K562 (cell line): ENCODE data around the gene PPP1R37. TPM values are rescaled to one million over a fixed set of nuclear protein-coding genes. Genes with fewer than 3 reads are reported as not detected.
A peak's percentile ranks its signal among the peaks of the same experiment; 100 is the strongest.

Experiments
- BDP1 ChIP-seq: IDR thresholded peaks from 3 replicates; pipeline ENCODE4 v1.6.1; 2011; ENCODE audit not compliant: insufficient read length, insufficient read depth
- C11orf30 ChIP-seq: fragments of 450-650 bp; IDR thresholded peaks from 2 replicates; pipeline ENCODE4 v1.6.1; 2016; ENCODE audit warnings: low read depth, mild to moderate bottlenecking
- CHD1 ChIP-seq: fragments of 200-600 bp; sonication (generic); IDR thresholded peaks from one replicate; pipeline ENCODE4 v1.6.1; 2012; ENCODE audit warnings: mild to moderate bottlenecking, moderate library complexity, low read length, inconsistent platforms
- CREB1 ChIP-seq, 2 experiments: sonication (generic) in 1 of 2; formaldehyde crosslinking in 1 of 2; IDR thresholded peaks; 2 replicates each; pipeline versions ENCODE4 v1.6.1 to v1.8.0; 2012 to 2022; ENCODE audit warnings: inconsistent platforms in 1 of 2, mild to moderate bottlenecking in 1 of 2, missing genetic modification reagents in 1 of 2, moderate library complexity in 1 of 2
- CTBP1 ChIP-seq: fragments of 450-650 bp; IDR thresholded peaks from 2 replicates; pipeline ENCODE4 v1.6.1; 2016; ENCODE audit warnings: borderline replicate concordance
- DMBX1 ChIP-seq: fragments of 250-450 bp; sonication (Bioruptor Pico); IDR thresholded peaks from 2 replicates; pipeline ENCODE4 v1.8.0; 2022; ENCODE audit warnings: inconsistent platforms, mild to moderate bottlenecking, moderate library complexity, borderline replicate concordance
- E4F1 ChIP-seq: fragments of 250-450 bp; sonication (Bioruptor Pico); IDR thresholded peaks from 2 replicates; pipeline ENCODE4 v1.5.0; 2021; ENCODE audit warnings: mild to moderate bottlenecking, borderline replicate concordance
- EGR1 ChIP-seq: fragments of 450-650 bp; conservative IDR thresholded peaks from 2 replicates; pipeline ENCODE4 v1.6.1; 2017; ENCODE audit warnings: mild to moderate bottlenecking
- MTA3 ChIP-seq: fragments of 450-650 bp; formaldehyde crosslinking; IDR thresholded peaks from 2 replicates; pipeline ENCODE4 v1.6.1; 2017; ENCODE audit warnings: mild to moderate bottlenecking, borderline replicate concordance
- MTF1 ChIP-seq: fragments of 250-450 bp; sonication (Bioruptor Pico); IDR thresholded peaks from 2 replicates; pipeline ENCODE4 v1.9.0; 2021; ENCODE audit warnings: moderate library complexity, mild to moderate bottlenecking, inconsistent platforms, borderline replicate concordance
- NFIX ChIP-seq: fragments of 250-450 bp; sonication (Bioruptor Pico); IDR thresholded peaks from 2 replicates; pipeline ENCODE4 v1.4.0; 2020; ENCODE audit warnings: low read depth, mild to moderate bottlenecking, moderate library complexity
- PRMT5 ChIP-seq: sonication (generic); formaldehyde crosslinking; IDR thresholded peaks from 2 replicates; pipeline ENCODE4 v1.5.0; 2020; ENCODE audit warnings: missing genetic modification reagents
- PURB ChIP-seq: sonication (generic); formaldehyde crosslinking; IDR thresholded peaks from 2 replicates; pipeline ENCODE4 v1.9.0; 2021; ENCODE audit warnings: low read depth, mild to moderate bottlenecking, missing genetic modification reagents
- SAFB ChIP-seq: fragments of 200-400 bp; formaldehyde crosslinking; IDR thresholded peaks from 2 replicates; pipeline ENCODE4 v1.6.1; 2017; ENCODE audit warnings: low read depth, low read length, borderline replicate concordance
- SMAD4 ChIP-seq: fragments of 250-450 bp; sonication (Bioruptor Pico); conservative IDR thresholded peaks from 2 replicates; pipeline ENCODE4 v1.8.0; 2021; ENCODE audit warnings: inconsistent platforms, mild to moderate bottlenecking, moderate library complexity
- SRSF7 ChIP-seq: fragments of 200-400 bp; formaldehyde crosslinking; optimal IDR thresholded peaks from 2 replicates; pipeline ENCODE3; 2017; ENCODE audit warnings: mild to moderate bottlenecking, low read depth, low read length
- TCF7 ChIP-seq: sonication (generic); IDR thresholded peaks from 2 replicates; pipeline ENCODE4 v1.6.1; 2016; ENCODE audit warnings: antibody characterized with exemption, borderline replicate concordance
- XRCC5 ChIP-seq: fragments of 200-400 bp; formaldehyde crosslinking; IDR thresholded peaks from 2 replicates; pipeline ENCODE4 v1.6.1; 2017; ENCODE audit warnings: low read depth, mild to moderate bottlenecking, low read length
- YY1 ChIP-seq, 3 experiments: IDR thresholded peaks; 2 replicates each; pipeline ENCODE4 v1.6.1; 2011; ENCODE audit warnings: low read length in 2 of 3, mild to moderate bottlenecking in 2 of 3, moderate library complexity in 2 of 3, borderline replicate concordance in 1 of 3, control low read depth in 1 of 3, low read depth in 1 of 3; ENCODE audit not compliant: insufficient read depth in 3 of 3, insufficient replicate concordance in 2 of 3, control insufficient read depth in 1 of 3, insufficient read length in 1 of 3; ENCODE audit errors: extremely low read depth in 1 of 3
- ZC3H11A ChIP-seq: IDR thresholded peaks from 2 replicates; pipeline ENCODE4 v1.6.1; 2012; ENCODE audit warnings: low read depth, low read length, improper control_type of control experiment
- ZNF778 ChIP-seq: fragments of 450-650 bp; formaldehyde crosslinking; IDR thresholded peaks from 2 replicates; pipeline ENCODE4 v1.4.0; 2020; ENCODE audit warnings: mild to moderate bottlenecking, moderate library complexity
- polyA plus RNA-seq, 8 experiments: library from polyadenylated mRNA; depleted of rRNA in 4 of 8; stranded (reverse) in 5 of 8; unstranded in 3 of 8; fragments of >200 nt; fragmentation: Nextera tagmentation in 2 of 8; fragmentation: Illumina TruSeq in 1 of 8; extraction: Ambion mirVana in 2 of 8; extraction: Trizol in 1 of 8; gene quantifications; 2 replicates each; pipeline versions ENCODE4 v1.2.1 to v1.2.3, GENCODE V29; 2011 to 2014; ENCODE audit warnings: inconsistent platforms in 1 of 8, missing spikeins in 1 of 8
- total RNA-seq, 7 experiments: library from RNA; depleted of rRNA in 6 of 7; stranded (reverse); fragments of >200 nt in 6 of 7; fragmentation: Illumina TruSeq in 2 of 7; extraction: Trizol in 2 of 7; gene quantifications; 2 replicates each; pipeline versions ENCODE4 v1.2.1 to v1.2.3, GENCODE V29; 2011 to 2021; ENCODE audit warnings: low replicate concordance in 1 of 7
- TF ChIP-seq, protein P1 (sequence below): fragments of 450-650 bp; IDR thresholded peaks from one replicate; pipeline ENCODE4 v1.6.1; 2018; ENCODE audit warnings: mild to moderate bottlenecking, moderate library complexity; ENCODE audit not compliant: partially characterized antibody
- TF ChIP-seq, protein P2 (sequence below): fragments of 450-650 bp; IDR thresholded peaks from 2 replicates; pipeline ENCODE4 v1.6.1; 2016; ENCODE audit warnings: antibody characterized with exemption

The PPP1R37 gene
- total and polyA plus RNA-seq, 9 of the 15 experiments (the other 6 are each of a cell fraction or from before 2014, with no cell fraction given) = 0.04 to 20.3 (median 7.3) TPM

DNA sequence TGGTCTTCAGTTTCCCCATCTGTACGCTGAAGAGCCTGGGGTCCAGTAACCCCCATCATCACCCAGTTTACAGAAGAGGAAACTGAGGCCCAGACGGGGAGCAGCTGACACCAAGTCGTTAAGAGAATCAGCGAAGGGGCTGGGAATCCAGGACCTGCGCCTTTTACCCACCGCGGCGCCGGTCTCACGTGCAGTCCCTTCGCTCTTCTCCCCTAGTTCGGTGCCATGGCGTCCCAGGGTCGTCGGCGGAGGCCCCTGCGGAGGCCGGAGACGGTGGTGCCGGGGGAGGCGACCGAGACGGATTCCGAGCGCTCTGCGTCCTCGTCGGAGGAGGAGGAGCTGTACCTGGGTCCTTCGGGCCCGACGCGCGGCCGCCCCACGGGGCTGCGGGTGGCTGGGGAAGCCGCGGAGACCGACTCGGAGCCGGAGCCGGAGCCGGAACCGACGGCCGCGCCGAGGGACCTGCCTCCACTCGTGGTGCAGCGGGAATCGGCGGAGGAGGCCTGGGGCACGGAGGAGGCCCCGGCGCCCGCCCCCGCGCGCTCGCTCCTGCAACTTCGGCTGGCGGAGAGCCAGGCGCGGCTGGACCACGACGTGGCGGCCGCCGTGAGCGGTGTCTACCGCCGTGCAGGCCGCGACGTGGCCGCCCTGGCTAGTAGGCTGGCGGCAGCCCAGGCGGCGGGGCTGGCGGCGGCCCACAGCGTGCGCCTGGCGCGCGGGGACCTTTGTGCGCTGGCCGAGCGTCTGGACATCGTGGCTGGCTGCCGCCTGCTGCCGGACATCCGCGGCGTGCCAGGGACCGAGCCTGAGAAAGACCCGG is 86.3 kb downstream of the PPP1R37 start (continued):
- TF ChIP-seq E4F1 (CRISPR knock-in tag) (no peak), SMAD4 (CRISPR knock-in tag) (peak; percentile 81), NFIX (CRISPR knock-in tag) (no peak), C11orf30 (no peak), DMBX1 (CRISPR knock-in tag) (no peak), MTF1 (CRISPR knock-in tag) (no peak), CTBP1 (peak; percentile 85), PURB (CRISPR knock-in tag) (no peak), BDP1 (no peak), SAFB (peak; percentile 73; the same call in 1 of the 2 replicates), YY1 (IDR thresholded peaks at IDR 0.05; ENCODE audit: borderline replicate concordance in 1 of 3, control insufficient read depth in 1 of 3, extremely low read depth in 1 of 3, insufficient read depth in 3 of 3, insufficient read length in 1 of 3, insufficient replicate concordance in 2 of 3, low read depth in 1 of 3, low read length in 2 of 3) (peak in 2 of 3 experiments; percentile 12 to 49), EGR1 (peak; percentile 84), ZNF778 (CRISPR knock-in tag) (no peak), CHD1 (peak; percentile 79), XRCC5 (0 out of 2 replicates have a peak, but pooled peaks have one; percentile 15), SRSF7 (no peak), MTA3 (peak; percentile 79), PRMT5 (CRISPR knock-in tag) (no peak), CREB1 (IDR thresholded peaks at IDR 0.05) (peak; percentile 26; the same call in 1 of the 2 replicates), CREB1 (CRISPR knock-in tag; IDR thresholded peaks at IDR 0.05) (peak; percentile 52), TCF7 (0 out of 2 replicates have a peak, but pooled peaks have one; percentile 10), ZC3H11A (no peak)
- TF ChIP-seq, protein P1, sequence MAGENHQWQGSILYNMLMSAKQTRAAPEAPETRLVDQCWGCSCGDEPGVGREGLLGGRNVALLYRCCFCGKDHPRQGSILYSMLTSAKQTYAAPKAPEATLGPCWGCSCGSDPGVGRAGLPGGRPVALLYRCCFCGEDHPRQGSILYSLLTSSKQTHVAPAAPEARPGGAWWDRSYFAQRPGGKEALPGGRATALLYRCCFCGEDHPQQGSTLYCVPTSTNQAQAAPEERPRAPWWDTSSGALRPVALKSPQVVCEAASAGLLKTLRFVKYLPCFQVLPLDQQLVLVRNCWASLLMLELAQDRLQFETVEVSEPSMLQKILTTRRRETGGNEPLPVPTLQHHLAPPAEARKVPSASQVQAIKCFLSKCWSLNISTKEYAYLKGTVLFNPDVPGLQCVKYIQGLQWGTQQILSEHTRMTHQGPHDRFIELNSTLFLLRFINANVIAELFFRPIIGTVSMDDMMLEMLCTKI = no peak
- TF ChIP-seq, protein P2, sequence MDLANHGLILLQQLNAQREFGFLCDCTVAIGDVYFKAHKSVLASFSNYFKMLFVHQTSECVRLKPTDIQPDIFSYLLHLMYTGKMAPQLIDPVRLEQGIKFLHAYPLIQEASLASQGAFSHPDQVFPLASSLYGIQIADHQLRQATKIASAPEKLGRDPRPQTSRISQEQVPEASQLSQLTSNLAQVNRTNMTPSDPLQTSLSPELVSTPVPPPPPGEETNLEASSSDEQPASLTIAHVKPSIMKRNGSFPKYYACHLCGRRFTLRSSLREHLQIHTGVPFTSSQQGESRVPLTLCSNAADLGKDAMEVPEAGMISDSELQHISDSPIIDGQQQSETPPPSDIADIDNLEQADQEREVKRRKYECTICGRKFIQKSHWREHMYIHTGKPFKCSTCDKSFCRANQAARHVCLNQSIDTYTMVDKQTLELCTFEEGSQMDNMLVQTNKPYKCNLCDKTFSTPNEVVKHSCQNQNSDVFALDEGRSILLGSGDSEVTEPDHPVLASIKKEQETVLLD = no peak
